Activated T-helper 1 cell treated with anti-CD3 and anti-CD28 coated beads, Interleukin-2, amount 50 U/mL, for 16 hours (primary cell): ENCODE data around the gene KCNIP1.

Experiments used
- DNase-seq, 2 donors: peaks; one replicate each; pipeline ENCODE4 v3.0.0-alpha.2; 2020; ENCODE audit warnings: low read depth in 1 of 2, low spot score in 1 of 2

KCNIP1 gene

GRCh38 chr5:170700503-170700902 is 196.7 kb downstream of the KCNIP1 start:
- no peak for DNase-seq

DNA sequence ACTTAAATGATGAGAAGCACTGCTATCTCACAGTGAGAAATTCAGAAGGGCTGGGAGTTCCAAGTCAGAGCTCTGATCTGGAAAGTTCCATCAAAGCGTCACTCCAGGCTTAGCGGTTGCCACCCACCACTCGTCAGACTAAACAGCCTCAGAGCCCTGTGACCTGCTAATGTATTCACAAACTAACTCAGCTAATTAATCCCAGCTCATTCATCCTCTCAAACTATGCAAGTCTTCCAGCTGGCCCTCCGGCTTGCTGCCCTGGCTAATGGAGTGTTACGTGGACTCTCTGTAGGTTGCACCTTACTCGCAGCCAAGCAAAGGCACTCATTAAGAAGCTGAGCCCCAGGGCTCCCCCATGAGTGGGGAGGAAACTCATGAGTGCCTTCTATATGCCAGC is 197.5 kb downstream of the KCNIP1 start:
- no peak for DNase-seq

DNA sequence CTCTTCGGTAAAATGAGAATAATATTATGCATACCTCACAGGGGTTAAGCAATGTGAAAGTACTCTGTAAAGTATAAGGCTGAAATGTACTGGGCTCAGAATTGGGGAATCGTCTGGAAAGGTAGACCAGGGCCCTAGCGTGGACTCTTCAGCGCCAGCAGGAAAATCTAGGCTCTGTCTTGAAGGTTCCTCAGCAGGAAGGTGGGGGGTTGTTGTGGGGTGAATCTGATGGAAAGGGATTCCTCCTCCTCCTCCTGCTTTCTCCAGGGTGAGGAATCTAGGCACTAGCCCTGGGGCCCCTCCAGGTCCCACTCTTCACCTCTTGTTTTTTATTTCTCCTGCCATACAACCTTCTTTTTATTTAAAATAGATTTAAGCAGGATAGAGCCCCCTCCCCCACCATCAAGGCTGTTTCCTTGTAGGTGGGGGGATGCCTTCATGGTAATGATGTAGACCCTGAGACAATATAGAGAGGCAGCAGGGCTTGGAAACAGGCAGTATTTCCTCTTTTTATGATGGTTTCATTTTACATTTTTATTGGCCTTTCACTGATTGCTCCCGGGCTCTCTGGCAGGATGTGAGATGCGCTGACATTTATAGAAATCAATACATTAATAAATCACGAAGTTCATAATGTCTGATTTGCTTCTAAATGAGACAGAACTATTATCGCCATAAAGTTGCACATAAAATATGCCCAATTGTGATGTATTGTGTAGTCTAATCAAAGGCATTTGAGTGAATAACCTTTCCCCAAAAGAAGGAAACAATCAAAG is 200.8 kb downstream of the KCNIP1 start:
- no peak for DNase-seq

GRCh38 chr5:170709640-170710039 is 205.8 kb downstream of the KCNIP1 start:
- DNase-seq, result no peak

DNA sequence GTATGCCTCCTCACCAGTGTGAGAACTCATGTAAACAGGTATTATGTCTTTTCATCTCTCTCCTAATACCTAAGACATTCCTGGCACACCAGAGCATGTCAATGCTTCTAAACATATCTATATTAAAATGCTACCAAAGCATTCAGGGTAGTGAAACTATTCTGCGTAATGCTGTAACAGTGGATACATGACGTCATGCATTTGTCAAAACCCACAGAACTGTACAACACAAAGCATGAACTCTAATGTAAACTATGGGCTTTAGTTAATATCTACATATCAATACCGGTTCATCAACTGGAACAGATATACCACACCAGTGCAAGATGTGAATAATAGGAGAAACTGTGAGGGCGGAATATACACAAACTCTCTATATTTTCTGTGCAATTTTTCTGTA is 207.5 kb downstream of the KCNIP1 start:
- DNase-seq, result no peak

DNA sequence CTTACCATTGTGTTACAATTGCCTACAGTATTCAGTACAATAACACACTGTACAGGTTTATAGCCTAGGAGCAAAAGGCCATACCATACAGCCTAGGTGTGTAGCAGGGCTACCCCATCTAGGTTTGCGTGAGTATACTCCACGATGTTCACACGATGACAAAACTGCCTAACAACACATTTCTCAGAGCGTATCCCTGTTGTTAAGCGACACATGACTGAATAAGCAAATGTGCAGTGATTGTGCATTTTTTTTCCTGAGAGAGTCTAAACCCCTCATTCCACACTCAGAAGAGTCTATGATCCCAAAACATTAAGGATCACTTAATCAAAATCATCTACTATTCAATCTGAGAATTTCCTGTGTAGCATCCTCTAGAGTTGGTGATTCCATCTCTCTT is 211.3 kb downstream of the KCNIP1 start:
- DNase-seq, result no peak

DNA sequence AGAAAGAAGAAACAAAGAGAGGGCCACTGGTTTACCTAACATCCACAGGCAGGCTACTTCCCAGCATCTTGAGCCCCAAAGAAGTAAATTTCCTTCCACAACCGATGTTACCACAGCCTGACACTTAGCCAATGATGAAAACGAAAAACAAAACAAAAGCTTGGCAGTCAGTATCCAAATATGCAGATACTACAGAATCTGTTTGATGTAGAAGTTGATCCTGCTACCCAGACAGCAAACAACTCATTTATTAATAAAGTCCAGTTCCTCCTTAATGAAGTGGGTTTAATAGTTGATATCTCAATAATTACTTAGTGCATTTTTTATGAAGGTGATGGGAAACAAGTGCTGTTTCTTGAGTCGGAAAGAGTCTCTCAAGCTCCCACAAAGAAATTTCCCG is 212.6 kb downstream of the KCNIP1 start:
- DNase-seq, result no peak

- DNase-seq, result no peak
Observed at GRCh38 chr5:170719551-170719950, 215.7 kb downstream of the KCNIP1 start.

- DNase-seq, result no peak
Observed at GRCh38 chr5:170720179-170720578, 216.4 kb downstream of the KCNIP1 start.

DNA sequence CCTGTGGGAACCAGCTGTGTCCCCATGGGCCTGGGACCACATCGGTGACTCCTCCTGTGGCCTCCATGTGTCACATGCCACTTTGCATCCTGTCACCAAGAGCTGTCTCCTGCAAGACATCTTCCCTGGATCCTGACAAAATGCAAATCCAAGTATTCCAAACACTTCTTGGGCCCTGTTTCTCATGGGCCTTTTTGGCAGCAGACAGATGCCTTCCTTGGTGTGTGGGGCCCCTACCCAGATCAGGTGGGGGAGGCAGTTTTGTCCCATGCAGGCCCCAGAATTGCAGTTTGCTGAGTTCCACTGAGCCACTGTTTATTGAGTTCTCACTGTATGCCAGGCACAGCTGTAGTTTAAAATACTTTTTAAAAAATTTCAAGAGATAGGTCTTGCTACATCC is 217.2 kb downstream of the KCNIP1 start:
- no peak for DNase-seq

GRCh38 chr5:170721681-170722080 is 217.9 kb downstream of the KCNIP1 start:
- DNase-seq, result no peak

GRCh38 chr5:170722316-170722715 is 218.5 kb downstream of the KCNIP1 start:
- DNase-seq, result no peak

GRCh38 chr5:170731052-170731451 is 227.2 kb downstream of the KCNIP1 start:
- DNase-seq, result no peak

DNA sequence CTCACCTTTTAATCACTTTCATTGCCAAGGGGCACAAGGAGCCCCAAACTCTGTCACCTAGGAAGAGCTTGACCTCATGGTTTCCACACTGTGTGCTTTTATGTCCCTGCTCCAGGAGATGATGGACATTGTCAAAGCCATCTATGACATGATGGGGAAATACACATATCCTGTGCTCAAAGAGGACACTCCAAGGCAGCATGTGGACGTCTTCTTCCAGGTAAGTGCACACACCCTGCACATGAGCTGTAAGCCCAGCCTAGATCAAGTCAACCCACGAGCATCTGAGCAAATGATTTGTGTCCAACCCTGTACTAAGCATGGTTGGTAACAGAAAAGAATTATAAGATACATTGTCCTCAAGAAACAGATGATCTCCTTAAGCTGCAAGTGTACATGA is 228.9 kb downstream of the KCNIP1 start:
- DNase-seq, result no peak

DNA sequence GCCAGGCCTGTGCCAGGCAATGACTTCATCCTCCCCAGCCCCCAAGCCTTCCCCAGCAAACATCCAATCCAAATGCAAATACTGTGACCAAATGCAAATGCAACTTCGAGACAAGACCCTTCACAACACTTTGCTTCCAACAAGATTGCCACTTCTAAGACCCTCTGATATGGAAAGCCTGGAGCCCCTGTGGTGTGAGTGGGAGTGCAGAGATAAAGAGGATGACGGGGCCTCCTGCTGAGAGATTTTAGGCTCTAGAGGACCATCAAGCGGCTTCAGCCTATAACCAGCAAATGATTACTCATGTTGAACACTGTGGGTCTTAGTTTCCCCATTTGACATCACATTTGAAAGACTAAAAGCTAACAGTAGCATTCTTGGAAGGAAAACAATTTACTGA is 233.1 kb downstream of the KCNIP1 start:
- DNase-seq, result no peak

DNA sequence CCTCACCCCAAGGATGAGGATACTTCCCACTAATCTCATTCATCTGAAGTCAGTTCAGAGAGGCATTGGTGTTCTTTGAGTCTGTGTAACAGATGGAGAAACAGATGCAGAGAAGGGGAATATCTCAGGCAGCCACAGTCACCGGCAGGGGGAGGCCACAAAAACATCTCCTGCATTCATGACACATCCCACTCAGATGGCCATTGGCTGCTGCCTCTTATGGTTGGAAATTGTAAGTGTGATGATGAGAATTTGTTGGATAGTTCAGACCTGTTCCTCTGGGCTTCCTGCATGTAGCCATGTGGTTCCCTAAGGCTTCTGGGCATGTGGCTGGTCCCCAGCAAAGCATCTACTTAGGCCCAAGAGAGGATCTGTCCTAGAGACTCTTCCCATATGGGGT is 233.8 kb downstream of the KCNIP1 start:
- DNase-seq, result no peak

GRCh38 chr5:170738840-170739239 is 235.0 kb downstream of the KCNIP1 start:
- DNase-seq, result no peak

- no peak for DNase-seq
Observed at GRCh38 chr5:170739446-170739845, 235.6 kb downstream of the KCNIP1 start.

- DNase-seq, result no peak
Observed at GRCh38 chr5:170740551-170741205, 236.9 kb downstream of the KCNIP1 start.

DNA sequence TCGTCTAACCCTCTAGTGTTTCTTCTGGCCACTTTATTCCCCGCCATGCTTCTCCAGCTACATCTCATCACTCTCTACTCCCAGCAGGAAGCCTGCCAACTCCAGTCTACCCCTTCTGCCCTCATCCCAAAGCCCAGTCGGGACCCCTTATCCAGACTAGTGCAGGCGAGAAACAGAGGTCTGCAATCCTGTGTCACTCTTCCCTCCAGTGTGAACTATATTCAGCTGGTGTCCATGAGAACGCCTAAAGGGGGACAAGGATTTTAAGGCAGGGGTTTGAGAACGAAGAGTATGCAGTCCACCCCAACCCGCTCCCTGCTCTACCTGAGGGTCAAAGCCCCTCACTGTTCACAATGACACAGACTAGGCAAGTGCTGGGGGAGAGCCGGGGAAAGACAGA is 238.0 kb downstream of the KCNIP1 start:
- DNase-seq, result no peak

DNA sequence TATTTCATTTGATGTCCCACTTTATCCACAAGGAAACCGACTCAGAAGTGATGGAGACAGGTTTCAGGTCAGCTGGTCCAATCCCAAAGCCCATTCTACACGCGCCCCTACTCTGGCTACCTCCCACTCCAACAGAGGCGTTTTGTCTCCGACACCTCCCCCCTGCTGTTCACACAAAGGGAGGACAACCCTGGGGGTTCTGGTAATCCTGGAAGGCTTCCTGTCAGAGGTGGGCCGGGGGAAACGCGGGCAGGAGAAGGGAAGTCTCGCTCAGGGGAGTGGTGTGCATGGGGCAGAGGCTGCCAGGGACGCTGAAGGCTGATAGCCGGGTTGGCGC is 240.0 kb downstream of the KCNIP1 start:
- DNase-seq, result no peak

DNA sequence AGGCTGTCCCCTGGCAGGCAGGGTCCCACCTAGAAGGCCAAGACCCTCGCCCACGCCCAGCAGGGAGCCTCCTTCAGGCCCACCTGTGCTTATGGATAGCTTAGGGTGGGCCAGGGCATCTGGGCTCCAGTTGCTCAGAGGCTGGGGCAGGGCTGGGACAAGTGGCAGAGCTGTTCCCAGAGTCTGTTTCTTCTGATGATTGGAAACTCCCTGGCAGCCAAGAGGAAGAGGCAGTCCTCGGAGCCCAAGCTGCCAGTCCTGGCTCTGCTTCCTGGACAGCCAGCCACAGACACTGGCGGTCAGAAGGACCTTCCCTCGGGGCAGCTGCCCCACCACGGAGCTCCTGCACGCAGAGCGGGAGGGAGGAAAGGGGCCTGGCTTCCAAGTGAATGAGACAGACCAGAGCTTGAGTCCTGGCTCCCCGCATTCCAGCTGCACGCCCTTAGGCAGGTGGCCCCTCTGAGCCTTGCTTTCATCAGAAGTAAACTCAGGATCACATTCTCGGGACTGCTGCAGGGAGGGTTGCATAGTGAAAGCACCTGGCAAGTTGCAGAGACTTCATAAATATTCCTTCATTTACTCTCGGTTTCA is 241.8 kb downstream of the KCNIP1 start:
- no peak for DNase-seq
